ENCODE data around the gene PLSCR3. TPM values are rescaled to one million over a fixed set of nuclear protein-coding genes. Genes with fewer than 3 reads are reported as not detected.

PLSCR3 gene
- polyA plus RNA-seq, 3 donors: 37.4 to 45.5 (median 41.1) TPM

DNA sequence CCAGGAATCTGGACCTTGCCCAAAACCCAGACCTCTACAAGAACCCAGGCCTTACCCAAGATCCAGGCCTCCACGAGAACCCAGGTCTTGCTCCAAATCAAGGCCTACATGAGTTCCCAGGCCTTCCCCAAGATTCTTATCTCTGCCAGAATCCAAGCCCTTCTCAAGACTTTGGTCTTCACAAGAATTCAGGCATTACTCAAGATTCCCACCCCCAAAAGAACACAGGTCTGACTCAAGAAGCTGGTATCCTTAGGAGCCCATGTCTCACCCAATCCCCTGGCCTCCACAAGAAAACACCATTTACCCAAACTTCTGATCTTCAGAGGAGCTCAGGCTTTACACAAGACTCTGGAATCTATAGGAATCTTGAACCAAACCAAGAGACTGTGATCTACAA lies 36.9 kb upstream of the PLSCR3 start:
- no peak for DNase-seq

DNA sequence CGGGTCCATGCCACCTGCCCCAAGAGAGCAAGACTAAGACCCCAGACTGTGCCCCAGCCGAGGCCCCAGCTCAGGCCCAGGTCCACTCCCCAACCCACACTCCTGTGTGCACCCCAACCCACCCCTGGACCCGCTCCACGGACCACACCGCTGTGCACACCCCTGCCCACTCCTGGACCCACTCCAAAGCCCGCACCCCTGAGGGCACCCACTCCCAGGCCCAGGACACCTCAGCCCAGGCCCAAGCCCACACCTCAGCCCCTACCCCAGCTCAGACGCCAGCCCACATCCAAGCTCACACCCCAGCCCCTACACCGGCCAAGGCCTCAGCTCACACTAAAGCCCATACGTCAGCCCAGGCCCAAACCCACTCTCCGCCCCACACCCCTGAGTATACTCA lies 35.4 kb upstream of the PLSCR3 start:
- DNase-seq: no peak

DNA sequence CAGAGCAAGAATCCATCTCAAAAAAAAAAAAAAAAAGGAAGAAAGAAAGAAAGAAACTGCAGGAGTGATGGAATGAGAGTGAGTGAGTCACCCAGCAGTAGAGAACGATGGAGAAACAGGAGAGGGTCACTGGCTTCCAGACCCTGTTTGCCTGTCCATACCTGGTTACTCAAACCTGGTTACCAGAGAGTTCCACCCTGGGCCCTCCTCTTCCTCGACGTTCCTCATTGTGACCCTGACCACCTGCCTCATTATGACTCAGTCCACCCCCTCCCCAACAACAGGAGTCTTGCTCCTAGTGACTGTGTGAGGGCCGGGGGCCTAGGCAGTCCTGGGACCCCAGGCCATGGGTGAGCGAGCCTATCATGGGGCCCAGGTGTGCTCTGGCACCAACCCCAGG lies 34.2 kb upstream of the PLSCR3 start, which contains the start of gene SPEM3:
Gene SPEM3, plus strand, starts transcription at position 301 of the 400 bp plus-strand sequence. Its CDS starts 46 bp downstream, at position 347.
- DNase-seq: no peak

DNA sequence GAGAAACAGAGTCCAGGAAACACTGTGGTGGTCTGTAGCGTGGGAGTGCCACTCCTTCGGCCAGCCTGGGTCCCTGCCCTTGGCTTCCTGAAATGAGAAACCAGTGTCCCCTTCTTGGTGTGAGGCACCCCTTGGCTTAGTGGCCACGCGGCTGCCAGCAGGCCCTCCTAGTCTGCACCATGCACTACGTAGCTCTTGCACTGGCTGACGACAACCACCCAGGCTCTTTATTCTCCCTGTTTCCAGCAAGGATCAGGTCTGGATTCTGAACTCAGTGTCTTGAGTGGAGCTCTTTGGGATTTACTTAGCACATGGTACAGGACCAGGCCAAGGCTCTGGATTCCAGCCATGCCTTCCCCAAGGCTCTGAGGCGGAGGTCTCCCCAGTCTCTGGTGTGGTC lies 33.2 kb upstream of the PLSCR3 start:
- no peak for DNase-seq

DNA sequence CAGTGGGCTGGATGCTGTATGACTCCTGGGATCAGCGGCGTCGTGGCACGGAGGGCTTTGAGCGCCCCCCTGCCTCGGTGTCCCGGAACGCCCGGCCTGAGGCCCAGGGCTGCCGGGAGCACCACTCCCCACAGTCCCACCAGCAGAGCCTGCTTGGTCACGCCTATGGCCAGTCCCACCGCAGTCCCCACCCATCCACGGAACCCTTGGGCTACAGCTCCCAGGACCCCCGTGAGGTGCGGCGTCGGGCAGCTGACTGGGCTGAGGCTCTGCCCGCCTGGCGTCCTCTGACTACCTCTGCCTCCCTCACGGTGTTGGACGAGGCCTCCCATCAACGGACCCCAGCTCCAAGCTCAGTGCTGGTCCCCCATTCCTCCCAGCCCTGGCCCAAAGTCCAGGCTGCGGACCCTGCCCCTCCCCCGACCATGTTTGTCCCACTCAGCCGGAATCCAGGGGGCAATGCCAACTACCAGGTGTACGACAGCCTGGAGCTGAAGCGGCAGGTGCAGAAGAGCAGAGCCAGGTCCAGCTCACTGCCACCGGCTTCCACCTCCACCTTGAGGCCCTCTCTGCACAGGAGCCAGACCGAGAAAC lies 32.7 kb upstream of the PLSCR3 start:
- no peak for DNase-seq

DNA sequence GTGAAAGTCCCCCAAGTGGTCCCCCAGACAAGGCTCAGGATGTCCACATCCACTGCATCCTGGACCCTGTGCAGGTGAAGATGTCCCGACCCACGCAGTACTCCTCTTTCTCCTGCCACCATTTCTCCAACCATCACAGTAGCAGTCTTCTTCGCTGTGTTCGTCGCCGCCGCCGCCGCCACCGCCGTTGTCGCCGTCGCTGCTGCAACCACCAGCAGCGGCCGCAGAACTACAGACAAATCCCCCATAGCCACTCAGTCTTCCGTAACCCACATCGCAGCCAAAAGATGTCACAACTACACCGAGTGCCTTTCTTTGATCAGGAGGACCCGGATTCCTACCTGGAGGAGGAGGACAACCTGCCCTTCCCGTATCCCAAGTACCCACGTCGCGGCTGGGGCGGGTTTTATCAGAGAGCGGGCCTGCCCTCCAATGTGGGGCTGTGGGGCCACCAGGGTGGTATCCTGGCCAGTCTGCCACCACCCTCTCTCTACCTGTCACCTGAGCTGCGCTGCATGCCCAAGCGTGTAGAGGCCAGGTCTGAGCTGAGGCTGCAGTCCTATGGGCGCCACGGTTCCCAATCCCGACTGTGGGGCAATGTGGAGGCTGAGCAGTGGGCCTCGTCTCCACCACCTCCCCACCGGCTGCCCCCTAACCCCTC lies 32.0 kb upstream of the PLSCR3 start:
- no peak for DNase-seq

DNA sequence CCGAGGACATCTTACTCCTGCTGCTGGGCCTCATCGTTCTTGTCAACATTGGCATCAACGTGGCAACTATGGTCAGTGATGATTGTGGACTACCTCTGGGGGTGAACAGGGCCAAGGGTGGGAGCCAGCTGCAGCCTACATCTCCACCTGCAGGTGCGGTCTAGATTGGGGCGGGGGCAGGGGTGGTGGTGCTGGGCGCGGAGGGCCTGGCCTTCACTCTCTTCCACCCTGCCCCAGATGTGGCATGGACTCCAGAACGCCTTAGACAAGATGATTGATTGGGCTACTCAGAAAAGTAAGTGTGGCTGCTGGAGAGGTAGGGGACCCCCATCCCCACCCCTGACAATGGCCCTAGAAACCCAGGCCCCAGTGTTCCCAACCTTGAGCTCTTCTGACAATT lies 31.4 kb upstream of the PLSCR3 start:
- DNase-seq: no peak

DNA sequence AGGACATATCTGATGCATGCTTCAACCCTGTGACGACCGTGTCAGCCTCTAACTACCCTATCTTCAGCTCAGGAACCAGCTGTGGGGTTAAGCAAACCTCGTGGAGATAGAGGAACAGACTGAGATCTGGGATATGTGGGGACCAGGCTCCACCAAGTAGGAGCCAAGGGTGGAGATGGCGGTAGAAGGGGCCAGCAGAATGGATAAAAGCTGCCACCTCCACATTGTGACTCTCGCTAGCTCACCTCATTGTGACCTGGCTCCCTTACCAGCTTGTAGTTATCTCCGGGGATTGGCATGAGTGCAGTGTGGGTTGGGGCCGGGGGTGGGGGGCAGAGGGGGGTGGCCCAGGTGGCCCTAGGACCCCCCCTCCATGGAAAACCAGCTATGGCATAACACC lies 31.0 kb upstream of the PLSCR3 start, which contains the start of gene SPEM2:
Gene SPEM2, plus strand, starts transcription at position 301 of the 400 bp plus-strand sequence. Its CDS starts 73 bp downstream, at position 374.
- no peak for DNase-seq

DNA sequence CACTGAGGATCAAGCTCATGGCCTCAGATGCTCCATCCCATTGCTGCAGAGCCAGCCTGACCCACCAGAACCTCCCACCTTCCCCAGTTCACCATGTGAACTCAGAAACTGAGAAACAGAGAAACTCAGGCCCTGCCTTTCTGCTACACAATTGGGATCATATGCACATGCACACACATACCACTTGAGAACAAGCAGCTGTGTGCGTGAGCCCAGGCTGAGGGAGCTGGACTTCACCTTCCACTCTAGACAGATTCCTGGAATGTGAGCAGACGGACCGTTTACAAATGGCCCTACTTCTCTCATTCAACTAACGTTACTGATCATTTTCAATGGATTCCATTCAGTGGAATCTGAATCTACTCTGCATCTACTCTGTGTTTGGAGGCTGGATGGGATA lies 29.4 kb upstream of the PLSCR3 start:
- DNase-seq: no peak

DNA sequence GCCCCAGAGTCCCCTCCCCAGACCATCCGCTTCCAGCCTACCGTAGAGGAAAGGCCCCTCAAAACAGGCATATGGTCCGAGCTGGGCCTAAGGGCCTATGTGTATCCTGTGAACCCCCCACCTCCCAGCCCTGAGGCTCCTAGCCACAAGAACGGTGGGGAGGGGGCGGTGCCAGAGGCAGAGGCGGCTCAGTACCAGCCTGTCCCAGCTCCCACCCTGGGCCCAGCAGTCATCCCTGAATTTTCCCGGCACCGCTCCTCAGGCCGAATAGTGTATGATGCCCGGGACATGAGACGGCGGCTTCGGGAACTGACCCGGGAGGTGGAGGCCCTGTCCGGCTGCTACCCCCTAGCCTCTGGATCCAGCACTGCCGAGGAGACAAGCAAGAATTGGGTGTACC lies 26.9 kb upstream of the PLSCR3 start:
- DNase-seq: no peak

DNA sequence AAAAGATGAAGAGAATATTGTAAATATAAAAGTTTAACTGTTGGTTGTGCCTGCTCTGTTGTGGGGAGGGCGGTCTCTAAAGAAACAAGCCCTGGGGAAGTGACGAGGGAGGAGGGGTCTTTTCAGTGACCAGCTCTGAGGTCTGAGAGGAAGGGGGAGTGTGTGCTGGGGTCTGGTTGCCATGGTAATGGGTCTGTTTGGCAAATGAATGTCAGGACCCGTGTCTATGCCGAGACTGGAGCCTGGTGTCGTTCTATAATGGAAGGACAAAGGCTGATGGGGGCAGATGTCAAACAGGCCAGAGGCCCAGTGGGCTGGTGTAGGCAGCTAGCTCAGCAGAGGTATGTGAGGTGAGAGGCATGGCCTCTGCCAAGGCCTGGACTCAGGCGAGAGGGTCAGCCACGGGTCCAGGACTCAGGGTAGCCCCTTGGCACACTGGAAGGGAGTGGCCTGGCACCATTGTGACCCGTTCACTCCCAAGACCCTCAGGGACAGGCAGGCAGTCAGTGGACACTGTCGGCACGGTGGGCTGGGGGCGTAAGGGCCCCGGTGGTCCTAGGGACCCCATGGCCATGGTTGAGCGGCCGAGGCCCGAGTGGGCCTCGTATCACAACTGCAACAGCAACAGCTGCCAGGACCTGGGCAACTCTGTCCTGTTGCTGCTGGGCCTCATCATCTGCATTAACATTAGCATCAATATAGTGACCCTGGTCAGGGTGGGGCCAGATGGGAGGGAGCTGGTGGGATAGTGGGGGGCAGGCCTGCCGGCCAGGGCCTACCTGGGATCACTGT lies 25.7 kb upstream of the PLSCR3 start, which contains the start of gene SPEM1:
Gene SPEM1, plus strand, starts transcription at position 506 of the 792 bp plus-strand sequence. Its CDS starts 61 bp downstream, at position 567.
- peak; percentile 74 for DNase-seq

DNA sequence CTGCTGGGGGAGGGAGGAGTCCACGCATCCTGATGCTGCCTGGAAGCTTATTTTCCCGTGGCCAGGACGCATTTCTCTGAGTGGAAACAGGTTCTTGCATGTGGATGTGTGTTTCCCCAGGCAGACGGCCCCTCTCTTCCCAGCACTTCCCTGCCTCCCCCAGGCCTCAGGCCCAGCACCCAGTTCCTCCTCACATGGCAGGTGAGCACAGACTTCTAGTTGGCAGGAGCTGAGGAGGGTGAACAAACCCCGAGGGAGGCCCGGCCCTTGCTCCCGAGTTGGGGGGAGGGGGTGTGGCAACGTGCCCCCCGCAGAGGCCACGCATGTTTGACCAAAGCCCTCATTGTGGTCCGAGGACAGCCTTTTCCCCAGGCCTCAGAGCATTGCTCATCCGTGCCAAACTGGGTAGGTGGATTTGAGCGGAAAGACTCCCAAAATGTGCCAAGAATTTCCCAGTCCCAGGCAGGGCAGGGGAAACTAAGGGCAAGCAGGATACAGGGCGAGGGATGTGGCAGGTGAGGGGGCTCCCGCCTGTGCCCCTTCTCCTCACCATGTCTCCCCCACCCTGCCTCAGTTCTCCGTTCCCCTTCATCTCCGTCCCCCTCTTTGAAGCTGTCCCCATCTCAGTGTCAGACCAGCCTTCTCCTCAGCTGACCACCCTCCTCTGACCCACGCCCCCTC lies 24.3 kb upstream of the PLSCR3 start:
- no peak for DNase-seq

DNA sequence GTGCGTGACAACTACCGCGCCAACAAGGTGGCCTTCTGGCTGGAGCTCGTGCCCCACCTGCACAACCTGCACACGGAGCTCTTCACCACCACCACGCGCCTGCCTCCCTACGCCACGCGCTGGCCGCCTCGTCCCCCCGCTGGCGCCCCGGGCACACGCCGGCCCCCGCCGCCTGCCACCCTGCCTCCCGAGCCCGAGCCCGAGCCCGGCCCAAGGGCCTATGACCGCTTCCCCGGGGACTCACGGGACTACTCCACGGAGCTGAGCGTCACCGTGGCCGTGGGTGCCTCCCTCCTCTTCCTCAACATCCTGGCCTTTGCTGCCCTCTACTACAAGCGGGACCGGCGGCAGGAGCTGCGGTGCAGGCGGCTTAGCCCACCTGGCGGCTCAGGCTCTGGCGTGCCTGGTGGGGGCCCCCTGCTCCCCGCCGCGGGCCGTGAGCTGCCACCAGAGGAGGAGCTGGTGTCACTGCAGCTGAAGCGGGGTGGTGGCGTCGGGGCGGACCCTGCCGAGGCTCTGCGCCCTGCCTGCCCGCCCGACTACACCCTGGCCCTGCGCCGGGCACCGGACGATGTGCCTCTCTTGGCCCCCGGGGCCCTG lies 22.8 kb upstream of the PLSCR3 start:
- DNase-seq: no peak

DNA sequence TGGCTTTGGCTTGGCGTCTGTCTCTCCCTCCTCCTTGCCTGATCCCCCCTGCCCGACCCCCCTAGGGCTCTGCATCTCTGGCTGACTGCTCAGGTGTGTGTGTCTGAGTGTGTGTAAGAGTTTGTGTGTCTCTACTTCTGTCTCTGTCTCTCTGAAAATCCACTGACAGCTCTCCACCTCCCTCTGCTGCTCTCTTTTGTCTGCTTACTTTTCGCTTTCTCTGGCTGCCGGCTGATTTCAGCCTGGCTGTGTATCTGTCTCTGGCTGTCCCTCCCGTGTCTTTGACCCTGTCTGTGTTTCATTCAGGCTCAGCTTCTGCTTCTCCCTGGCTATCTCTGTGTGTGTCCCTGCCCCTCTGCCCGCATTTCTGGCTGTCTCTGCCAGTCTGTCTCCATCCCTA lies 22.0 kb upstream of the PLSCR3 start:
- DNase-seq: no peak

DNA sequence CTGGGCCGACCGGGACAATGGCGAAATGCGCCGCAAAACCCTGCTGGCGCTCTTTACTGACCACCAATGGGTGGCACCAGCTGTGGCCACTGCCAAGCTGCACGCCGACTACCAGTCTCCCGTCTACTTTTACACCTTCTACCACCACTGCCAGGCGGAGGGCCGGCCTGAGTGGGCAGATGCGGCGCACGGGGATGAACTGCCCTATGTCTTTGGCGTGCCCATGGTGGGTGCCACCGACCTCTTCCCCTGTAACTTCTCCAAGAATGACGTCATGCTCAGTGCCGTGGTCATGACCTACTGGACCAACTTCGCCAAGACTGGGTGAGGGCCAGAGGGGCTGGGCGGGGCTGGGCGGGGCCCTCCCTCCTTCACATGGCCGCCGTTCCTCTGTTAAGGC lies 21.5 kb upstream of the PLSCR3 start:
- DNase-seq: no peak

DNA sequence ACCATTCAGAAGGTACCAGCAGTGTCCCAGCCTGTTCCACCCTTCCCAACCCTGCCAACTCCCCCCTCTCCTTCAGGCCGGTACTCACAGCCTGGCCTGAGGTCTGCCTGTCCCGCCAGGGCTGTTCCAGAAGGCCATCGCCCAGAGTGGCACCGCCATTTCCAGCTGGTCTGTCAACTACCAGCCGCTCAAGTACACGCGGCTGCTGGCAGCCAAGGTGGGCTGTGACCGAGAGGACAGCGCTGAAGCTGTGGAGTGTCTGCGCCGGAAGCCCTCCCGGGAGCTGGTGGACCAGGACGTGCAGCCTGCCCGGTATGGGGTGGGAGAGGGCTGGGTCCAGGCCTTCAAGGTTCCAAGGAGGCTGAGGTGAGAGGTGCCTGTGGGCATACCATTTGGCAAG lies 20.5 kb upstream of the PLSCR3 start:
- no peak for DNase-seq

DNA sequence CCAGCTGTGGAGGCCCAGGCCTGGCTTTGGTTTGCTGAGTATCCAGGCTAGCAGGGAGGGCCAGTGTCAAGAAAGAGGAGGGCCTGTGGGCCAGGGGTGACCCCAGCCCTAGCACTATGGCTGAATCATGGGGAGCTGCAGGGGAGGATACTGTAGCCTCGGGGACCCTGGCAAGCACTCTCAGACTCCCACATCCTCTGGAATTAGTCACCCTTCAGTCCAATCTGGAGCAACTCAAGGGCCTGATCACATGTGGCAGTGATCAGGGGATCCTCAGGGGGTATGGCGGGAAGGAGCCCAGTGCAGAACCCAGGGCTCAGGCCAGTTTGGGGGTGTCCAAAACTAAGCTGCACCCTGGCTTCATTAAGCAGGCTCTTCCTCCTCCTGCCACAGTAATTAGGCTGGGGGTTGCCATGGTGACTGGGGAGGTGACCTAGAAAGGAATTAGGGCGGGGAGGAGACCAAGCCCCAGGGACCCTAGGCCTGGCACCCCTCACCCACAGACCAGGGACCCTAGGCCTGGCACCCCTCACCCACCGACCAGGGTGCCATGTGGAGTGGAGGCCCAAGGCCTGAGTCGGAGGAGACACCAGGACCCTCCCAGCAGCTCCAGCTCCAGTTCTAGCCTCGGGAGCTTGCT lies 19.1 kb upstream of the PLSCR3 start:
- DNase-seq: no peak

DNA sequence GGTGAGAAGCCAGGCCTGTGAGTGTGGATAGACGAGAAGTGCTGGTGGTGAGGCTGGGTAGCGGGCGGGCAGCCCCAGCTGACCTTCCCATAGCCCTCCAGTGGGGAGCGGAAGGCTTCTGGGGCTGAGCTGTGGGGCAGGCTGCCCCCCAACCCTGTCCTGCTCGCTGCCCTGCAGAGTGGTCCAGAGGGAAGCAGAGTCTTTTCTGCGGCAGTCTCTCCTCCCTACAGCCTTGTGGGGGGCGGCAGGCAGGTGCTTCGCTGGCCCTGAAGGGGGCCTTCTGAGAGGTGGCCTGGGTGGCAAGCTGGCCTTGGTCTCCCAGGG lies 17.1 kb upstream of the PLSCR3 start:
- DNase-seq: no peak

DNA sequence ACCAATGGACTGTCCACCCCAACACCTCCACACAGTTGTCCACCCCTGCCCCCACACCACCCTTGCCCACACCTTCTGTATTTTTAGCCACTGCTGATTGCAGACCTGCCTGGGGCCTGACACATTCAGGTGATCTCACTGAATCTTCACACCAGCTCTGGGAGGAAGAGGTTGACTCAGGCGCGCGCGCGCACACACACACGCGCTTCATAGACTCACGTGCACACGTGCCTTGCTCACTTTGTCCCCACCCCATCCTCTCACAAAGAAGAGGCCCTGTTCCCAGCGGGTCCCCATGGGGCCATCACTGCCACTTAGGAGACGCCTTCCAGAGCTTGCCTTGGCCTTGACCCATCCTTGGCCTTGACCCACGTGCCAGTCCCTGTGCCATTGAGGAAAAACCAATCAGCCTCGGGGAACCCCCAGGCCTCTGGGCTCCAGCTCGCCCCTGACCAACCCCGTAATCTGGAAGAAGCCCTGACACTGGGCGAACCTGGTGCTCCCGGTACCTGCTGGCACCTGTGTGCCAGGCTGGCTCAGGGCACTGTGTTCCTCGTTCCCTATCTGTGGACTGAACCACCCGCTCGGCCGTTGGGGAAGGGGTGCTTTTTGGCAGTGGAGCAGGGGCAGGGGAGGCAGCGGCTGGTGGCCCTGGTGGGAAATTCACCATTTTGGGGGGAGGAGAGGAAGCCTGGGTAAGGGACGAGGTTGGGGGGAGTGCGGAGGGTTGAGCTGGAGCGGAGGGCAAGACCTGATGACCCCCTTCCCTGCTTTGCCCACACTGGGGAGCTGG lies 16.5 kb upstream of the PLSCR3 start:
- DNase-seq: no peak

DNA sequence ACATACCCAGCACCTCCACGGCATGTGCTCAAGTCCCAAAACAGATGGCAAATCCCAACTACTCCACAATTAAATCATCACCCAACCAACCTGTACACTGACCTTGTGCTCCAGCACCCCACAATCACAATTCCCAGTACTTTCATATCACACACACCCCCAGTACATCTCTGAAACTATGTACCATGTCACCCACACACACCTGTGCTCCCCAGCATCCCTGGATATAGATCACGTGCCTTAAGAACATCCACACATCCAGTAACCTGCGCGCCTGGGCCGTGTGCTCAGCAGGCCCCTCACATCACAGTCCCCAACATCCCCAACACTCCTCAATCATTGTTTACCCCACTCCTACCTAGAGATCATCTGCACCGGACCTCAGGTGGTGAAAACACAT lies 15.4 kb upstream of the PLSCR3 start:
- no peak for DNase-seq

DNA sequence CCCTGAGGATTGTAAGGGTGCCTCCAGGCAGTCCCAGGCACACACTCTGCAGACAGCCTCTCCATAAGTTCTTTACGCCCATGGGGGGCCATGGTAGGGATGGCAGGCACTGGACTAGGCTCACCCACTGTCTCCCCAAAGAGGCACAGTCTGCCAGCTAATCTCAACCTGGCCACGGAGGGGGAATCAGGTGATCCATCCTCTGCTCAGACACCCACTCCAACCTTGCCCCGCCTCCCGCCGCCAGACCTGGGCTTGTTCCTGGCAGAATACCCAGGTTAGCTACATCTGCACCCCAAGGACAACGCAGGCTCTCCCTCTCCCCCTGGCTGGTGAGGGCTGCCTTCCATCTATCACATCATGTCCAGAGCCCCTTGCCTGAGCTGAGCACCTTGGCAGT lies 14.5 kb upstream of the PLSCR3 start:
- DNase-seq: no peak
